Thyroid gland (tissue), 4 donors: ENCODE data around the gene WWC2.

ENCODE experiments used
- CTCF ChIP-seq, 6 experiments: fragments of 200-600 bp in 3 of 6; fragments of 450-650 bp in 3 of 6; sonication (generic) in 3 of 6; IDR thresholded peaks; one replicate each; pipeline ENCODE4 v1.5.1; 2016 to 2019; ENCODE audit warnings: antibody characterized with exemption in 6 of 6, mild to moderate bottlenecking in 2 of 6, inconsistent platforms in 1 of 6, moderate library complexity in 1 of 6
- POLR2A ChIP-seq, 2 donors: fragments of 450-650 bp; IDR thresholded peaks; one replicate each; pipeline ENCODE4 v1.6.1; 2017; ENCODE audit warnings: antibody characterized with exemption in 2 of 2, mild to moderate bottlenecking in 2 of 2, moderate library complexity in 1 of 2

GRCh38 chr4:183360161-183360919, 261.3 kb downstream of the WWC2 start:
- TF ChIP-seq CTCF (IDR thresholded peaks at IDR 0.05), result no peak
- TF ChIP-seq POLR2A (IDR thresholded peaks at IDR 0.05), result no peak
